NCI-H524 (cell line): ENCODE measurements around the gene MMP28.
A peak's percentile ranks its signal among the peaks of the same experiment; 100 is the strongest.

Experiments
- DNase-seq, 2 experiments: peaks; one replicate each; lab custom pipeline; 2025; lab: John Stamatoyannopoulos, UW

The MMP28 gene

GRCh38 chr17:35743626-35744328, 51.7 kb downstream of the MMP28 start:
- no peak for DNase-seq

- DNase-seq = no peak
These were observed 52.5 kb downstream of the MMP28 start for GRCh38 chr17:35742896-35743477.

GRCh38 chr17:35742496-35742895, 52.9 kb downstream of the MMP28 start:
- DNase-seq = no peak

GRCh38 chr17:35740997-35741931, 54.2 kb downstream of the MMP28 start:
- DNase-seq = no peak

- no peak for DNase-seq
These were observed 55.2 kb downstream of the MMP28 start for GRCh38 chr17:35740216-35740615.

- no peak for DNase-seq
These were observed 56.8 kb downstream of the MMP28 start for GRCh38 chr17:35738519-35739133.

GRCh38 chr17:35736236-35736635, 59.2 kb downstream of the MMP28 start:
- no peak for DNase-seq

GRCh38 chr17:35735036-35735805, 60.2 kb downstream of the MMP28 start:
- no peak for DNase-seq

- no peak for DNase-seq
These were observed 61.0 kb downstream of the MMP28 start for GRCh38 chr17:35734396-35734795.

- no peak for DNase-seq
These were observed 62.1 kb downstream of the MMP28 start for GRCh38 chr17:35733366-35733765.

- DNase-seq = no peak
These were observed 62.7 kb downstream of the MMP28 start for GRCh38 chr17:35732806-35733136.

GRCh38 chr17:35731917-35732805, 63.3 kb downstream of the MMP28 start:
- peak in 1 of 2 experiments; percentile 18 for DNase-seq

GRCh38 chr17:35731239-35731916, 64.1 kb downstream of the MMP28 start, which contains the start of gene RASL10B:
TSS of gene RASL10B (plus strand) at chr17:35731639. CDS start at chr17:35735185, 3,546 bp downstream.
- DNase-seq = peak; percentile 23 to 51

- DNase-seq = no peak
These were observed 64.9 kb downstream of the MMP28 start for GRCh38 chr17:35730400-35731005.

- DNase-seq = no peak
These were observed 66.0 kb downstream of the MMP28 start for GRCh38 chr17:35729405-35729833.

GRCh38 chr17:35728551-35728950, 66.9 kb downstream of the MMP28 start:
- DNase-seq = no peak

GRCh38 chr17:35727635-35728034, 67.8 kb downstream of the MMP28 start:
- no peak for DNase-seq

- DNase-seq = no peak
These were observed 68.4 kb downstream of the MMP28 start for GRCh38 chr17:35726953-35727460.
